HFF-Myc (cell line): ENCODE data around the gene MRPL21.
A peak's percentile ranks its signal among the peaks of the same experiment; 100 is the strongest.

Source experiments
- DNase-seq: peaks from one replicate; pipeline ENCODE4 v3.0.0-alpha.2; 2011; ENCODE audit warnings: low read depth; ENCODE audit errors: extremely low read depth
- H3K4me3 ChIP-seq: replicated peaks from 2 replicates; pipeline ENCODE4 v1.5.1; 2011; ENCODE audit warnings: low read depth, mild to moderate bottlenecking, control low read depth, low read length
- CTCF ChIP-seq: IDR thresholded peaks from 2 replicates; pipeline ENCODE4 v1.5.1; 2012; ENCODE audit warnings: mild to moderate bottlenecking, low read depth, low read length, control low read depth; ENCODE audit errors: missing control alignments

Gene MRPL21

GRCh38 chr11:68904248-68904847, 716 bp upstream of the MRPL21 start:
- TF ChIP-seq CTCF = no peak
- no peak for DNase-seq

GRCh38 chr11:68900835-68901381, 2.7 kb downstream of the MRPL21 start:
- no peak for TF ChIP-seq CTCF
- no peak overlapping the region for H3K4me3 ChIP-seq
- no peak for DNase-seq

More at GRCh38 chr11:68904248-68904847, 716 bp upstream of the MRPL21 start:
- peak overlapping the region; percentile 71 for H3K4me3 ChIP-seq

- no peak for DNase-seq
Observed at GRCh38 chr11:68897441-68897840, 6.2 kb downstream of the MRPL21 start.

GRCh38 chr11:68896171-68896959, 7.3 kb downstream of the MRPL21 start:
- no peak for TF ChIP-seq CTCF
- no peak for DNase-seq
- no peak overlapping the region for H3K4me3 ChIP-seq

More at GRCh38 chr11:68897441-68897840, 6.2 kb downstream of the MRPL21 start:
- no peak overlapping the region for H3K4me3 ChIP-seq
- TF ChIP-seq CTCF = no peak

GRCh38 chr11:68893282-68893681, 10.3 kb downstream of the MRPL21 start:
- TF ChIP-seq CTCF = no peak
- DNase-seq = no peak
- H3K4me3 ChIP-seq = no peak overlapping the region

GRCh38 chr11:68892576-68892975, 11.1 kb downstream of the MRPL21 start:
- no peak for TF ChIP-seq CTCF
- DNase-seq = no peak
- H3K4me3 ChIP-seq = no peak overlapping the region
